GM19099 (cell line): Measurements from ENCODE around the gene PAPOLB.
A peak's percentile ranks its signal among the peaks of the same experiment; 100 is the strongest.

Source experiments
- POLR2A ChIP-seq: IDR thresholded peaks from 3 replicates; pipeline ENCODE4 v1.6.1; 2011; ENCODE audit warnings: low read depth; ENCODE audit not compliant: insufficient read length; ENCODE audit errors: extremely low read depth

PAPOLB gene

DNA sequence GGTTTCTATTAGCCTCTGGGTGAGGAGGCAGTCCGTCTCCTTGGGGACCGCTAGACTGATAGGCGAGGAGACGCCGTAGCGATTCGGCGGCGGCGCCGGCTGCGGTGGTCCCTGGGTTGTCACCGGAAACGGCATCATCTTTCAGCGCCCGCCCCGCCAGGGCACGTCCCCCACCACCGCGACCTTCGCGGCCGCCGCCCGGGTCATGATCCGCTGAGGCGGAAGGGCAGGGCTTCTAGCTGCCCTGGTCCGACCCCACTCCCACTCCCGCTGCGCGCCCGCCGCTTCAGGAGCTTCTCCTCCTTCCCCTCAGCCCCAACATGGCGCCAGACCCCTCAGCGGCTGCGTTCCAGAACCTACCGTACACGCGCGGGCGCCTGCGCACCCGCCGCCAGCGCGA lies at the start of gene PAPOLB:
TSS of gene PAPOLB (minus strand) at position 358 of the 400 bp plus-strand sequence. CDS start at position 138, 220 bp downstream.
- TF ChIP-seq POLR2A = peak; percentile 37

DNA sequence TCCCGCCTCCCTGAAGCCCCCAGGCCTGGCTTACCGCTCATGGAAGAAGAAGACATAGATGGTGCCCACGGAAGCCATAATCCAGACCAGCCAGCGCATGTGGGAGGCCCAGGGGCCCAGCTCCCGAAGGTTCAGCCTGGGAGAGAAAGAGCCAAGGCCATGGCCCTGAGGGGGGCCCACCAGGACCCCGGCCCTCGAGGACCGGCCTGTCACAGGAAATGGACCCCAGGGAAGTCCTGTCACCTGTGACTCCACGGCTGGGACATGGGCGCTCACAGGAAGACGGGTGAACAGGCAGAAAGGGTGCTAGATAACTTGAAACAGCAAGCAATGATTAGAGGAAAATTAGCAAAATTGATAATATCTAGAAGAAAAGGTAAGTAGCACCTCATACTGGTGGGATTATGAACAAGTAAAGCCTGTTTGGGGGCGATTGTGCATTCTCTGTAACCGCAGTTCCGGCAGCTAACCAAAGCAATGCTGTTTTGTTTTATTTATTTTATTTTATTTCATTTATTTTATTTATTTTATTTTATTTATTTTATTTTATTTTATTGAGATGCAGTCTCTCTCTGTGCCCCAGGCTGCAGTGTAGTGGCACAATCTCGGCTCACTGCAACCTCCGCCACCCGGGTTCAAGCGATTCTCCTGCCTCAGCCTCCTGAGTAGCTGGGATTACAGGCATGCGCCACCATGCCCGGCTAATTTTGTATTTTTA lies 49.4 kb upstream of the PAPOLB start:
- TF ChIP-seq POLR2A = no peak

DNA sequence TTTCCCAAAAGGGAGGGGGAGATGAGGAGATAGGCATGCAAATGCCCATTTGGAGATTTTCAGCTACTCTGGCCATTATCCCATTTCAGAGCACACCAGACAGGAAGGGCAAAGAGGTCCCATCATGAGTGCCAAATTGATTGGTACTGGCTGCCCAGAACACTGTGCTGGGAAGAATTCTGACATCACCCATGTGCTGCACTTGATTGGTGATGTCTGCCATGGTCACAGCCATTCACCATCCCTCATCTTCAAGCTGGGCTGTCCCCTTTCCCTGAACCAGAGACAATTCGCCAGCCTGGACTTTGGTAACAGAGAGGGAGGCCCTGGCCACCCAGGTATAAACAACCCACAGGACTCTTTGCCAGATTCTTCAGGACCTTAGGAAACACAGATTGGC lies 44.9 kb upstream of the PAPOLB start:
- no peak for TF ChIP-seq POLR2A

DNA sequence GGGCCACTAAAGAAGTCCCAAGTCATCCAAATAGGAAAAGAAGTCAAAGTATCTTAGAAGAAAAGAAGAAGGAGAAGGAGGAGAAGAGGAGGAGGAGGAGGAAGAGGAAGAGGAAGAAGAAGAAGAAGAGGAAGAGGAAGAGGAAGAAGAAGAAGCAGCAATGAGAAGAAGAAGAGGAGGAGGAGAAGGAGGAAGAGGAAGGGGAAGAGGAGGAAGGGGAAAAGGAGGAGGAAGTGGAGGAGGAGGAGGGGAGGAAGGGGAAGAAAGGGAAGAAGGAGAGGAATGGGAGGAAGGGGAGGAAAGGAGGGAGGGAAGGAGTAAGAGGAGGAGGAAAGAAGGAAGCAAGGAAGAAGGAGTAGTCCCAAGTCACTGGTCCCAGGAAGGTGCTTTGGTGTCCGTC lies 43.3 kb upstream of the PAPOLB start:
- TF ChIP-seq POLR2A = no peak

DNA sequence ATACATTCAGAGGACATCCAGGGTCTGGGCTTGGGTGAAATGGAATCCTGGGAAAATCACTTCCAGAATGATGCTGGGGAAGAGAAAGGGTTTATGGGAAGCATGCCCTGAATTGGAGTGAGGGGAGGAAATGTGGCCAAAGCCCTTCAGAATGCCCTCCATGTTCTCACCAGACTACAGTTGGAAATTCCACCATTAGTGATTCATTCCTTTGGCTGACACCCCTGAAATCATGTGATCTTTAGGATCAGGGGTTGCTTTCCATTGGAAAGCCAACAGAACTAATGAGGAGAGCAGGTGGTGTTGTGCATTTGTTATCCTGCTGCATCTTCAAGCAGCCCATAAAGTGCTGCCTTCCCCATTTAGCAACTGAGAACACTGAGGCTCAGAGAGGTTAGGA lies 42.5 kb upstream of the PAPOLB start:
- no peak for TF ChIP-seq POLR2A

DNA sequence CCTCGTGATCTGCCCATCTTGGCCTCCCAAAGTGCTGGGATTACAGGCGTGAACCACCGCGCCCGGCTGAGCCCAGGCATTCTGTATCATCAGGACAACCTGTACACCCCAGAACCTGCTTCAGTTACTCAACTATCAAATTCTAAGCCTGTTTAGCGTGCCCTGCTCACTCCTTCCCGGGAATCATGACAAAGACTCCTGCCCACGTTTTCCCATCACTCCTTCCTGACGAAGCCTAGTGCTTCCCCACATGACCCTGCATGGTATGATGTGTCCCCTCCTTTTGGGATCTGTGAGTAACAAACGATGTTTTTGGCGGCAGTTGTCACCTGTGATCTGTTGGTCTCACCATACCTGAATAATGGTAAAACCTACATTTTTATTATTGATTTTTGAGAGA lies 33.9 kb upstream of the PAPOLB start:
- TF ChIP-seq POLR2A = no peak

DNA sequence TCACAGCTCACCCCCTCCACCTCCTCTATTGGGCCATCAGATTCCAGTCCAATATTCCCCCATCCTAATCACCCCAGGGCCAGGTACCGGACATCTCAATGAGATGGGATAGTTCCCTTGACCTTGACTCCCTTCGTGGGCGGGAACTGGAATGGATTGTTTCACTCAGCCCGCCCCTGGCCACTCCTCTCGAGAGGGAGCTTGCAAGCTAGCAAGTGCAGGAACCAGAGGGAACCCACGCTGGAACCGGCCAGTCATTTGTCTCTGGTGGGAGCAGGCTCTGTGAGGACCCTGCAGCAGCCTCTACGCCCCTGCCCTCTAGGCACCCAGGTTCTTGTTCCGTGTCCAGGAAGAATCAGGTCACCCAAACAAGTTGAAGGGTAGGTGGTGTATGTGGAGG lies 32.7 kb upstream of the PAPOLB start:
- no peak for TF ChIP-seq POLR2A

DNA sequence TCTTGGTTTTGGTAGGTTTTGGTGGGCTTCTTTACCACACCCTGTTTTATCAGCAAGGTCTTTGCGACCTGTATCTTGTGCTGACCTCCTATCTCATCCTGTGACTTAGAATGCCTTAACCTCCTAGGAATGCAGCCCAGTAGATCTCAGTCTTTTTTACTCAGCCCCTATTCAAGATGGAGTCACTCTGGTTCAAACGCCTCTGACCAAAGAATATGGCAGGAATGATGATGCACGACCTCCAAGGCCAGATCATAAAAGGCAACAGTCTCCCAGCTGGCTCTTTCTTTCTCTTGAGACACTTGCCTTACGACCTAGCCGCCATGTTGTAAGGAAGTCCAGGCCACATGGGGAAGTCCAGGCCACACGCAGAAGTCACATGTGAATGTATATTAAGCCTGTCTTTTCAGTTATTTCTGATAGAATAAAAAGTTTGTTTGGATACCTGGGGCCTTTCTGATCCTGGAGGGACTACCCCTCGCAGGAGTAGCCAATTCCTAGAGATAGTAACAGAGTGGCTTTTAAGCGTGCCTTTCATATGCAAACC lies 32.2 kb upstream of the PAPOLB start:
- no peak for TF ChIP-seq POLR2A

DNA sequence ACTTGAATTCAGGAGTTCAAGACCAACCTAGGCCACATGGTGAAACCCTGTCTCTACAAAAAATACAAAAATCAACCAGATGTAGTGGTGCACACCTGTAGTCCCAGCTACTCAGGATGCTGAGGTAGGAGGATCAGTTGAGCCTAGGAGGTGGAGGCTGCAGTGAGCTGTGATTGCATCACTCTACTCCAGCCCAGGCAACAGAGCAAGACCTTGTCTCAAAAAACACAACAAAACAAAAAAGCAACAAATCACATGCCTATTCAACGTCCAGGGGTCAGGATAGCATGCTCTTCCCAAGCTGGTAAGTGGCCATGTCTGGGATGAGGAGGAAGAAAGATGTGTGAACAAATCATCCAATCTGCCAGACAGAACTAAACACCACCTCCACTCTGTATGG lies 27.9 kb upstream of the PAPOLB start:
- no peak for TF ChIP-seq POLR2A

DNA sequence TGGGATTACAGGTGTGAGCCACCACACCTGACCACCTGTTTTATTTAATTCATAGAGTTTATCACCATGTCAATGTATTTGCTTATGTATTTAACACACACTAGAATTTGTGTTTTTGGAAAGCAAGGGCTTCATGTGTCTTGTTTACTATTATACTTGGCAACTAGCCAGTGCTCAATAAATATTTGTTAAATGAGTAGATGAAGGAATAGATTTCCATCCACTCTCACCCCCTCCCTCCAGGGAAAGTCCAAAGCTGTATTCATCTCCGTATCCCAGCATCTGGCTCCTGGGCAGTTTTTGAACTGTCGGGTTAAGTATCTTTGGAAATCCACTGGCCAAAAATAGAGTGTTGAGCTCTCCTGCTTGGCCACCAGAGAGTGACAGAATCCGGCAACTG lies 26.3 kb upstream of the PAPOLB start:
- no peak for TF ChIP-seq POLR2A

DNA sequence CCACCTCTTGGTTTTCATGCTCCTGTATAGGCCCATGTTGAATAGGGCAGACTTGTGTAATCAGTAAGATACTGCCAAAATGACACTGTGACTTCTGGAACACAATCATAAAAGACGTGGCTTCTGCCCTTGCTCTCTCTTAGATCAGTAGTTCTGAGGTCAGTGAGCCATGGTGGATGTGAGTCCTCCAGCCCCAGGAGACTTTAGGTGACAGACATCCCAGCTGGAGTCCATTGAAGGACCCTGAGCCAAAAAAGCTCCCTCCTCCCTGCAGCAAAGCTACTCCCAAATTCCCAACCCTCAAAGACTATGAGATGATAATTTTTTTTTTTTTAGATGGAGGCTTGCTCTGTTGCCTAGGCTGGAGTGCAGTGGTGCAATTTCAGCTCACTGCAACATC lies 24.8 kb upstream of the PAPOLB start:
- no peak for TF ChIP-seq POLR2A

DNA sequence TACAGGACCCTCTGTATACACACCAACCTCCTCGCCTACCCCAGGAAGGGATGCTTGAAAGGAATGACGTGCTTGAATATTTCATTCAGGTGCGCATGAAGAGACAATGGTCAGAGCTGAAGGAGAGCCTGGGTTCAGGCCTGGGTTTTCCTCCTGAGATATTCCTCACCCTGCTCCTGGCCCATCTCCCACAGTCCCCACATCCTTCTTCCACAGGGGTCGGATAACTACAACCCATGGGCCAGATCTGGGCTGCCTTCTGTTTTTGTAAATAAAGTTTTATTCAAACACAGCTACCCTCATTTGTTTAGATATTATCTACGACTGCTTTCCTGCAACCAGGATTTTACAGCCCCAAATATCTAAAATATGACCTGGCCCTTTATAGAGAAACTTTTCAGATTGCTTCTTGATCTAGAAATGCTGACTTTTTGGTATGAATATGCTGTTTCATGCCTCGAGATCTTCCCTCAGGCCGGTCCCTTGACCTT lies 23.5 kb upstream of the PAPOLB start:
- no peak for TF ChIP-seq POLR2A

DNA sequence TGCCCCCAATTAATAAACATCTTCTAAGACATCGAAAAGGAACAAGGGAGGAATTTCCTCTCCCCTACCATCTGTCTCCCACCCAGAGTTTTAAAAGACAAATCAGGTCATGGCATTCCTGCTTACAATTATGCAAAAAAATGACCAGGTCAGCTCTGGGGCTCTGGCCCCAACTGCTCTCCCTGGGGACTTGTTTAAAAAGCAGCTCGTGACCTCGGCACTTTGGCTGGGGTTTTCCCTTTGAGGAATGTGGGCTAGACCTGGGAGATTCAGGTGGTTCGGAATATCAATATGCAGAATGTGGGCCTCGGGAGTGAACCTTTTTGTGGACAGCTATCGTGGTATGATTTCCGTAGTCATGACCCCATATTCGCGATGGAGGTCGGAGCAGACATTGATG lies 22.3 kb upstream of the PAPOLB start:
- TF ChIP-seq POLR2A = no peak

DNA sequence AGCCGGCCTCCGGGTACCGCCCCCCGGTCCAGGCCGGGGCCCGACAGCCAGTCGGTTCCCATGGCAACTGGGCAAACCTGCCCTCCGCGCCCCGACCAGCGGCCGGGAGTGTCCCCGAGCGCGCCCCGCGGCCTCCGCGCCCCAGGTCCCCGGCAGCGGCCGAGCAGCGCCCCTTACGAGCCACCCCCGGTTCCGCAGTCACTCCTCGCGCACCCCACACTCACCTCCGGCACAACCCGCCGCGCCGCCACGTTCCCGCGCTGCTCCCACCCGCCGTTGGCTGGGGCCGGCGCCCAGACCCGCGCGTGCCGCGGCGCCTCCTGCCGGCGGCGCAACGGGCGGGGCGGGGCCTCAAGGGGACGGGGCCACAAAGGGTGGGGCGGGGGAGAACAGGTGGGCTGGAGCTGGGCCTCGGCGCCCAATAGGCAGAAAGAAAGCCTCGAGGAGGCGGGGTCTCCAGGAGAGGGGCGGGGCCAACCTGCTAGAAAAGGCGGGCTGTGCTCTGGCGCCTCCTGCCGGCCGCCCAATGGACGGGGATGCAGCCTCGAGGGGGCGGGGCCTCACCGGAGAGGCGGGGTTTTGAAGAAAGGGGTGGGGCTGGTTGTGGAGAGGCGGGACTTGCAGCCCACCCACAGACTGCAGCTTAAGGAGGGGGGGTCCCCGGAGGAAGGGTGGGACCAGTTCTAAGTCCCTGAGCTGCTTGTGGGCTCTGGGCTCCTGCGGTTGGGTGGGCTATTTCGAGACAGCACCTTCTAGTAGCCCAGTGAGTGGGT lies 21.7 kb upstream of the PAPOLB start, which contains the start of gene RADIL:
TSS of gene RADIL (minus strand) at position 345 of the 773 bp plus-strand sequence. CDS start 5,577 bp downstream, outside the sequence.
- no peak for TF ChIP-seq POLR2A

DNA sequence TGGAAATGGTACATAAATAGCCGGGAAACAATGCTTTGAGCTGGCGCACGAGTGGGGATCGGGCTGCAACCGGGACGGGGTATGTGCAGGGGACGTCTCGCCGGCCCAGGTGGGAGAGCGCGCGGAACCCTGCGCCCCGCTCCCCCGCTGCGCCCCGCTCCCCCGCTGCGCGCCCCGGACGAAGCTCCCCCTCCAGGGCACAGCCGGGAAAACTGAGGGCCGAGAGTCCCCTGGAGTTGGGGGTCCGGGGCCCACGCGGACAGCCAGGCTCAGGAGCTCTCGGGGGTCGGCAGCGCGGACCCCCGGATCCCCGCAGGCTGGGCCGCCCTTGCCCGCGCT lies 21.2 kb upstream of the PAPOLB start:
- TF ChIP-seq POLR2A = no peak
